ENCODE data around the gene P4HA3.
A peak's percentile ranks its signal among the peaks of the same experiment; 100 is the strongest.
"Not testable (repeated sequence)": the region's sequence is repeated elsewhere in the genome, so short reads cannot be mapped to it uniquely, and the experiment has no call there.

Gene P4HA3

DNA sequence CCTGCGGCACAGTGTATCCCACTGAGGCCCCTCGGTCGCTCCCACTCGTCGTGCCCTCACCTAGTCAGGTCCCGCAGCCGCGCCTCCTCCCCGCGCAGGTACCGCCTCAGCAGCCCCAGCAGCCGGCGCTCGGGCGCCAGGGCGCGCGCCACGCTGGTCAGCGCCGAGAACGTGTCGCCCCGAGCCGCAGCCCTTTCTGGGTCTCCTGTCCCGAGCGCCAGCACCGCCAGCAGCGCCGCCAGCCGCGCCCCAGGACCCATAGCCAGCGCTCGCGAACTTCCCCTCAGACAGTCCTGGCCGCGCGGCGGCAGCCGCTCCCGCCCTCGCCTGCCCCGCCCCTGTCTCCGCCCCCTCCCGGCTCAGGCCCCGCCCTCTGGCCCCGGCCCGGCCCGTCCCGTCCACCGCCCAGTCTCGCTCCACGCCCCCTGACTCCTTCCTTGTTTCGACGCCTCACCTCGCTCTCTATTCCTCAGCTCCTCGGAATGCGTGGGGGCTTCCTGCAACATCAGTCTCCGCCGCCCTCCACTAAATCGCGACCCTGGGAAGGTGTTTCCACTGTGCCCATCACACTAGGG, at the start of gene P4HA3:
Gene P4HA3 (minus strand): TSS at position 289 of the 575 bp plus-strand sequence. CDS start 29 bp downstream, at position 260.
- no peak for DNase-seq (ENCODE audit: low read depth, low spot score)

DNA sequence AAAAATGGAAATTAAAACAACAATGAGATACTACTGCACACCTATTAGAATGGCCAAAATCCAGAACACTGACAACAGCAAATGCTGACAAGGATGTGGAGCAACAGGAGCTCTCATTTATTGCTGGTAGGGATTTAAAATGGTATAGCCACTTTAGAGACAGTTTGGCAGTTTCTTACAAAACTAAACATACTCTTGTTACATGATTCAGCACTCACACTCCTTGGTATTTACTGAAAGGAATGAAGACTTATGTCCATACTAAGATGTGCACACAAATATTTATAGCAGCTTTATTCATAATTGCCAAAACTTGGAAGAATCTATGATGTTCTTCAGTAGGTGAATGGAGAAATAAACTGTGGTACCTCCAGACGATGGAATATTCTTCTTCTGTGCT, 46.0 kb upstream of the P4HA3 start:
- no peak for DNase-seq (ENCODE audit: low read depth, low spot score)

GRCh38 chr11:74355626-74356025, 44.2 kb upstream of the P4HA3 start:
- DNase-seq (ENCODE audit: low read depth, low spot score): no peak

DNA sequence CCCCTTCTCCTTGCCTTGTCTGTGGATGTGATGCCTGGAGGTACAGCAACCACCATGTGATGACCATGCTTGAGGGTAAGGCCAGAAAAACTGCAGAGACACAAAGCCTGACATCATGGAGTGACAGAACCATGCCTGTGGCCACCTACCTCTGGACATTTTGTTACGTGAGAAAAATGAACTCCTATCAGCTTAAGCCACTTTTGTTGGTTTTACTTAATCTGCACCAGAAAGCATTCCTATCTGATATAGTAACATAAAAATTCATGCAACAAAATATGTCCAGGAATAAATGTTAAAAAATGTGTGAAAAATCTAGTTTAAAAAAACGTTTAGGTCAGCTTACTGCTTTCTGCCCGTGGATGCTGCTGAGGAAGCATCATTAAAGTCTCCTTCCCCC, 42.6 kb upstream of the P4HA3 start:
- DNase-seq (ENCODE audit: low read depth, low spot score): no peak

- DNase-seq (ENCODE audit: low read depth, low spot score): peak; percentile 35
These were observed 35.9 kb upstream of the P4HA3 start for GRCh38 chr11:74347381-74347780.

- DNase-seq (ENCODE audit: low read depth, low spot score): no peak
These were observed 34.0 kb upstream of the P4HA3 start for GRCh38 chr11:74345420-74345819.

DNA sequence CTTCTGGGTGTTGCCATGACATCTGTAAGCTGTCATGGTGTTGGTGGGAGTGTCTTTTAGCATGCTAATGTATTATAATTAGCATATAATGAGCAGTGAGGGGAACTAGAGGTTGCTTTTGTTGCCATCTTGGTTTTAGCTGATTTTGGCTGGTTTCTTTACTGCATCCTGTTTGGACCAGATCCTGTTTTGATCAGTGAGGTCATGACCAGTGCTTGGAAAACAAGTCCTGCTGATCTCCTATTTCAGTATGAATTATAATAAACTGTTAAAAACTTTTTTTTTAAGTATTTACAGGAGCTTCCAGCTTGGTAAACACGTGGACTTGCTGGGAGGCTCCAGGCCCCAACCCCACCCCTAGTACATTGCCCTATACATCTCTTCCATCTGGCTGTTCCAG, 30.5 kb upstream of the P4HA3 start:
- no peak for DNase-seq (ENCODE audit: low read depth, low spot score)

GRCh38 chr11:74339619-74340018, 28.2 kb upstream of the P4HA3 start:
- no peak for DNase-seq (ENCODE audit: low read depth, low spot score)

- DNase-seq (ENCODE audit: low read depth, low spot score): no peak
These were observed 27.5 kb upstream of the P4HA3 start for GRCh38 chr11:74338963-74339362.

DNA sequence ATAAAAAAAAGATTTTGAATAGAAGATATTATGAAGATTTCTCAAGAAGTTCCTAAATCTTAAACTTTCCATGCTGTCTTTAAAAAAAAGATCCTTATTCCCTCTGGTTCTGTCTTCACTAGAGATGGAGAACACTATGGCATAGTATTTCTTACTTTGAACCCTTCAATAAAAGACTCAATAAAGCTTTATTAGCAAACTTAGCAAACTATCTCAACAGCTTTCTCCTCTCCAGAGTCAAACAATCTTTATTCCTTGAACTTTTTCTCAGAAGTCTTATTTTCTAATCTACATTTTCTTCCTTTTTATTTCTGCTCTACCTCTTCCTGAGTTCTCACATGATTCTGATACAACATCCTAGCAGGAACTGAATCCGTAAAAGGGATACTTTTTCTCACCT, 21.8 kb upstream of the P4HA3 start:
- no peak for DNase-seq (ENCODE audit: low read depth, low spot score)

GRCh38 chr11:74332291-74332690, 20.9 kb upstream of the P4HA3 start:
- no peak for DNase-seq (ENCODE audit: low read depth, low spot score)

GRCh38 chr11:74331000-74331399, 19.6 kb upstream of the P4HA3 start:
- DNase-seq (ENCODE audit: low read depth, low spot score): not testable (repeated sequence)

- DNase-seq (ENCODE audit: low read depth, low spot score): no peak
These were observed 18.8 kb upstream of the P4HA3 start for GRCh38 chr11:74330075-74330858.

DNA sequence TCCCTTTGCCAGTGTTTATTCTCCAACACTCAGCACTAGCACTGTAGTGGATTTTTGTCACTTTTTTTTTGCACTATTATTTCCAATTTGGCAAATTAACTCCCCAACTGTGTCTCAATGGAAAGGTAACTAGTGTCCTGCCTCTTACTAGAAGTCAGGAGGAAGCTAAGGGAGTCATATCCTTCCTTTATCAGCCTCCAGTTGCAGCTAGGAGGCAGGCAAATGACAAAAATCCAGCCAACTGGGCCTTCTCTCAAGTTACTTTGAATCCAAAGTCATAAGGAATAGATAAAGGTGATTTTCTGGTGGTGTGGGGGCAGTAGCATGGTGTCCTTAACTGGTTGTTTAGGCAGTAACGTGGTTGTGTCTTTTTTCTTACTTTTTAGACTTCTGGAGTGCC, 15.6 kb upstream of the P4HA3 start:
- DNase-seq (ENCODE audit: low read depth, low spot score): no peak

- no peak for DNase-seq (ENCODE audit: low read depth, low spot score)
These were observed 15.2 kb upstream of the P4HA3 start for GRCh38 chr11:74326665-74327064.

- no peak for DNase-seq (ENCODE audit: low read depth, low spot score)
These were observed 14.5 kb upstream of the P4HA3 start for GRCh38 chr11:74325649-74326645.

- DNase-seq (ENCODE audit: low read depth, low spot score): no peak
These were observed 11.2 kb upstream of the P4HA3 start for GRCh38 chr11:74322667-74323066.

DNA sequence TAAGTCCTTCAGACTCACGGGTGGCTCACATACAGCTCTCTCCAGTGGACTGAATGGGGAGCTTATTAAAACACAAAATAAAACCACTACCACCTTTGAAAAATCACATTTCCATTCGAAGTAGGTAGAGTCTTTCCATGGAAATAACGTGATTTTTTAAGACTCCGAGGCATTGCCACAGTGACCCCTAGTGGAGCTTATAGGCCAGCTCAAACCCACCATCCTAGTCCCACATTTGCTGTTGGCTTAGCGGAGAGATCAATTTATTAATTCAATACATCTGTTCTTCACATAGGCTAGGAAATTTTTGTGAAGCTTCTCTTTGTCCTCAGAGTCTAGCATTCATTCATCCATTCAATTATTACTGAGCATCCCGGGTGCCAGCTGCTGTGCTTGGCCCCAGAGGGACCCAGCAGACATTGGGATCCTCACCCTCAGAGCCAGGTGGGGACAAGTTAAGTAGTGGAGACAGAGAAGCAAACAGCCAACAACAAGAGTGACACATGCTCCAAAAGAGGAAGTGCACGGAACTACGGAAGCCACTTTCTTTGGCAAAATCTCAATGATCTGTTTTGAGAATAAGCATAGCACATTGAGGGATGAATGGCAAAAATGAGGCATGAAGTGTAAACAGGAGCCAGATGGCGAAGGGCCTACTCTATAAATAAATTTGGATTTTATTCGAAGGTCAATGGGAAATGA, 10.2 kb upstream of the P4HA3 start:
- no peak for DNase-seq (ENCODE audit: low read depth, low spot score)

DNA sequence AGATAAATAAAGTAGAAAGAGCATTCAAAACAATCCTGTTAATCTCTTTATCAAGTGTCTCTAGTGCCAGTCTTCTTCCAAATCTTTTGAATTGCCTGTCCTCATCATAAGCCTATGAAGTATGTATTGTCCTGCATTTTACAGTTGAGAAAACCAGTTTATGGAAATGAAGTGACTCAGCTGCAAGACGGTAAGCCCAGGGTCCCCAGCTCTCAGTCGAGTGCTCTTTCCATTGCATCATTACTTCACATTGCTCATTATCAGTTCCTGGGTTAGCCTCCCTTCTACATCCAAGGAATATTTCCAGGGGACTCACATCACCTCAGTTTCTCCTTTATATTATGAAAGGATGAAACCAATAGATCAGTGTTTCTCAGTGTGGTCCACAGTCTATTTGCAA, 9.1 kb upstream of the P4HA3 start:
- no peak for DNase-seq (ENCODE audit: low read depth, low spot score)

GRCh38 chr11:74319139-74319816, 7.8 kb upstream of the P4HA3 start:
- peak; percentile 72 for DNase-seq (ENCODE audit: low read depth, low spot score)

Data from smooth muscle cell of the brain vasculature (primary cell).